HUES48 (cell line): ENCODE data around the gene SF3A2.

Experiments used
- H3K27ac ChIP-seq: one replicate; pipeline ENCODE4 v1.7.0; 2013; ENCODE audit warnings: low read depth, low read length, inconsistent platforms
- H3K27me3 ChIP-seq: 2 replicates; pipeline ENCODE4 v1.6.1; 2013; ENCODE audit warnings: mild to moderate bottlenecking, low read length; ENCODE audit not compliant: control insufficient read depth, insufficient read depth
- H3K36me3 ChIP-seq: 2 replicates; pipeline ENCODE4 v1.6.1; 2013; ENCODE audit warnings: low read length; ENCODE audit not compliant: control insufficient read depth, insufficient read depth
- H3K4me1 ChIP-seq: 2 replicates; pipeline ENCODE4 v1.6.1; 2013; ENCODE audit warnings: mild to moderate bottlenecking, low read length; ENCODE audit not compliant: control insufficient read depth, insufficient read depth
- H3K4me3 ChIP-seq: 2 replicates; pipeline ENCODE4 v1.5.1; 2013; ENCODE audit warnings: mild to moderate bottlenecking, low read depth, low read length
- H3K9ac ChIP-seq: 2 replicates; pipeline ENCODE4 v1.6.1; 2013; ENCODE audit warnings: mild to moderate bottlenecking, low read depth, low read length, moderate library complexity
- H3K9me3 ChIP-seq: 2 replicates; pipeline ENCODE4 v1.6.1; 2013; ENCODE audit warnings: low read length; ENCODE audit not compliant: control insufficient read depth, insufficient read depth

The SF3A2 gene

GRCh38 chr19:2244486-2244885 lies 7.9 kb downstream of the SF3A2 start:
- no peaks in the 10 kb centered on the region for H3K27me3 ChIP-seq
- no peak overlapping the region for H3K4me3 ChIP-seq
- peaks cover 68% of the 10 kb centered on the region for H3K36me3 ChIP-seq
- H3K4me1 ChIP-seq = peaks cover 17% of the 10 kb centered on the region
- no peak overlapping the region for H3K9ac ChIP-seq
- no peaks in the 10 kb centered on the region for H3K9me3 ChIP-seq
- H3K27ac ChIP-seq = no peak overlapping the region

GRCh38 chr19:2245273-2245672 lies 8.6 kb downstream of the SF3A2 start:
- H3K36me3 ChIP-seq = peaks cover 68% of the 10 kb centered on the region
- no peak overlapping the region for H3K27ac ChIP-seq
- no peak overlapping the region for H3K4me3 ChIP-seq
- peaks cover 9% of the 10 kb centered on the region for H3K4me1 ChIP-seq
- H3K9me3 ChIP-seq = no peaks in the 10 kb centered on the region
- 0 out of 2 replicates have a peak, but pooled peaks cover under 1% of the 10 kb centered on the region for H3K27me3 ChIP-seq
- no peak overlapping the region for H3K9ac ChIP-seq

- Histone ChIP-seq H3K27me3 (peaks cover 9% of the 10 kb centered on the region; the same call in 1 of the 2 replicates), H3K9me3 (no peaks in the 10 kb centered on the region), H3K27ac (no peak overlapping the region), H3K36me3 (peaks cover 65% of the 10 kb centered on the region), H3K4me3 (no peak overlapping the region), H3K4me1 (0 out of 2 replicates have a peak, but pooled peaks cover 3% of the 10 kb centered on the region), H3K9ac (no peak overlapping the region)
Observed at GRCh38 chr19:2246014-2246620, 9.5 kb downstream of the SF3A2 start.

GRCh38 chr19:2246801-2247361 lies 10.3 kb downstream of the SF3A2 start:
- H3K36me3 ChIP-seq = peaks cover 58% of the 10 kb centered on the region
- H3K27ac ChIP-seq = no peak overlapping the region

GRCh38 chr19:2247433-2248101 lies 10.9 kb downstream of the SF3A2 start:
- no peak overlapping the region for H3K4me3 ChIP-seq
- H3K9me3 ChIP-seq = no peaks in the 10 kb centered on the region
- no peaks in the 10 kb centered on the region for H3K4me1 ChIP-seq
- no peak overlapping the region for H3K9ac ChIP-seq
- H3K27me3 ChIP-seq = peaks cover 23% of the 10 kb centered on the region
- H3K27ac ChIP-seq = no peak overlapping the region
- H3K36me3 ChIP-seq = peaks cover 58% of the 10 kb centered on the region

More at GRCh38 chr19:2246801-2247361, 10.3 kb downstream of the SF3A2 start:
- Histone ChIP-seq H3K9me3 (no peaks in the 10 kb centered on the region), H3K27me3 (peaks cover 16% of the 10 kb centered on the region), H3K4me3 (no peak overlapping the region), H3K9ac (no peak overlapping the region), H3K4me1 (no peaks in the 10 kb centered on the region)

GRCh38 chr19:2248136-2249009 lies 11.7 kb downstream of the SF3A2 start:
- Histone ChIP-seq H3K9me3 (no peaks in the 10 kb centered on the region), H3K4me1 (no peaks in the 10 kb centered on the region), H3K27ac (no peak overlapping the region), H3K36me3 (peaks cover 50% of the 10 kb centered on the region), H3K9ac (no peak overlapping the region), H3K4me3 (no peak overlapping the region), H3K27me3 (peaks cover 31% of the 10 kb centered on the region)

- H3K27me3 ChIP-seq = peaks cover 40% of the 10 kb centered on the region
- H3K4me3 ChIP-seq = no peak within 1 kb of the TSS
- H3K4me1 ChIP-seq = no peaks in the 10 kb centered on the region
- peaks cover 41% of the 10 kb centered on the region for H3K36me3 ChIP-seq
- no peak within 1 kb of the TSS for H3K27ac ChIP-seq
- H3K9me3 ChIP-seq = no peaks in the 10 kb centered on the region
- no peak within 1 kb of the TSS for H3K9ac ChIP-seq
Observed at GRCh38 chr19:2249010-2249866, 12.6 kb downstream of the SF3A2 start, which contains the start of gene AMH. AMH (plus strand) TSS chr19:2249323; CDS start chr19:2249333, 10 bp downstream.

GRCh38 chr19:2249880-2250765 lies 13.5 kb downstream of the SF3A2 start:
- no peak overlapping the region for H3K27ac ChIP-seq
- peaks cover 32% of the 10 kb centered on the region for H3K36me3 ChIP-seq
- H3K4me3 ChIP-seq = no peak overlapping the region
- no peaks in the 10 kb centered on the region for H3K4me1 ChIP-seq
- H3K9ac ChIP-seq = no peak overlapping the region
- peaks cover 42% of the 10 kb centered on the region for H3K27me3 ChIP-seq
- H3K9me3 ChIP-seq = no peaks in the 10 kb centered on the region

GRCh38 chr19:2250766-2251105 lies 14.1 kb downstream of the SF3A2 start:
- H3K4me1 ChIP-seq = no peaks in the 10 kb centered on the region
- H3K27me3 ChIP-seq = peaks cover 42% of the 10 kb centered on the region
- H3K9me3 ChIP-seq = no peaks in the 10 kb centered on the region
- no peak overlapping the region for H3K27ac ChIP-seq
- H3K36me3 ChIP-seq = peaks cover 26% of the 10 kb centered on the region
- no peak overlapping the region for H3K9ac ChIP-seq
- H3K4me3 ChIP-seq = no peak overlapping the region
